ENCODE results near the gene UQCC5.

Gene UQCC5

DNA sequence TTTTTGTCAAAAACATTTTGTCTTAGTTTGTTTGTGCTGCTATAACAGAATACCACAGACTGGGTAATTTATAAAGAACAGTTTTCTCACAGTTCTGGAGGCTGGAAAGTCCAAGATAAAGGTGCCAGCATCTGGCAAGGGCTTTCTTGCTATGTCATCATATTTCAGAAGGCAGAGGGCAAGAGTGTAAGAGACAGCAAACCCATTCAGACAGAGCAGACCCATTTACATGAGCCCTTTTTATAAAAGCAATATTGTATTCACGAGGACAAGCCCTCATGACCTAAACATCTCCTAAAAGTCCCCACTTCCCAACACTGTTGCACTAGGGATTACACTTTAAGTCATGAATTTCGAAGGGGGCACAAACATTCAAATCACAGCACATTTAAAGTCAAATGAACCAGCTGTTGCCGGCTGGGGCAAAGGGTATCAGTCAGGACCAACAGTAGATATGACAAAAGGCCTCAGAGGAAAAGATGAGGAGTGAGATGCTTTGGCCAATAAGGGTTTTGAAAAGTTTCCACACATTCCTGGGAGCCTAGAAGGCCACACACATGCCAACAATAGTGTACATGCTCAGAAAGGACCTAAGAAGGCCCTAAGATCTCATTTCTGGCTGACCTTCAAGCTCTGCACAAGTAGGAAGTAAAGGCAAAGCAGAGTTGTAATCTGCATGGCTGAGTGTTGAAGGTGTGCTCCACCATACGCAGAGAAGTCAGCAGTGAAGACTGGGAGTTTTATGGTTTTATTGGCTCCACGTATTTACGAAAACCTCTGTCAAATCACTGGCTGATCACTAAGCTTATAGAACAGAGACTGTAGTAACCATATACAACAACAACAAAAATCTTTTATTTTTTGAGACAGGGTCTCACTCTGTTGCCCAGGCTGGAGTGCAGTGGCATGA, 37.9 kb downstream of the UQCC5 start:
- H3K4me3 Mint-ChIP-seq = no peak overlapping the region
- TF ChIP-seq CTCF (IDR thresholded peaks at IDR 0.05) = no peak
- DNase-seq = no peak
- no peaks in the 10 kb centered on the region for H3K27me3 Mint-ChIP-seq (ENCODE audit: low read depth, poor library complexity)
- H3K27ac Mint-ChIP-seq = peak overlapping the region; percentile 69
- H3K36me3 Mint-ChIP-seq (ENCODE audit: low read depth) = peaks cover 76% of the 10 kb centered on the region
- H3K4me1 Mint-ChIP-seq = no peaks in the 10 kb centered on the region
- no peaks in the 10 kb centered on the region for H3K9me3 Mint-ChIP-seq
